ENCODE data around the gene TACC2.

GRCh38 chr10:121984463-121984862 is 4.5 kb upstream of the TACC2 start:
- TF ChIP-seq POLR2AphosphoS5 (IDR thresholded peaks at IDR 0.05; ENCODE audit: low read depth, low read length): no peak
- TF ChIP-seq TAF1 (IDR thresholded peaks at IDR 0.05; ENCODE audit: borderline replicate concordance, insufficient read depth, low read length): no peak
- no peak for TF ChIP-seq SIN3A (IDR thresholded peaks at IDR 0.05; ENCODE audit: borderline replicate concordance, insufficient read depth, low read length)
- TF ChIP-seq REST (IDR thresholded peaks at IDR 0.05; ENCODE audit: insufficient read depth in 1 of 2, low read depth in 2 of 2, low read length in 2 of 2): no peak

Measured in PFSK-1 (cell line).